Stimulated activated naive B cell treated with anti-CD40 and anti-IgM and Interleukin-4, amounts not matched to agents 10 μg/mL and 1 μg/mL and 100 μg/mL, for 72 hours (primary cell): ENCODE results near the gene CARD11.

Experiments used
- ATAC-seq, 2 donors: fragments of 150-1000 bp; cut with Tn5 transposase; replicated peaks; 2 replicates each; pipeline ENCODE4 v1.10.0; 2021; ENCODE audit warnings: moderate library complexity in 1 of 2
- DNase-seq: peaks from one replicate; pipeline ENCODE4 v3.0.0; 2021
- H3K27ac Mint-ChIP-seq: one replicate; pipeline ENCODE4 v1.8.0; 2022; ENCODE audit warnings: mild to moderate bottlenecking, mixed read lengths
- H3K27me3 Mint-ChIP-seq, 2 donors: one replicate each; pipeline ENCODE4 v1.8.0; 2022; ENCODE audit warnings: mixed read lengths in 2 of 2
- H3K36me3 Mint-ChIP-seq, 2 donors: one replicate each; pipeline ENCODE4 v1.8.0; 2022; ENCODE audit warnings: mixed read lengths in 2 of 2, mild to moderate bottlenecking in 1 of 2
- H3K4me1 Mint-ChIP-seq, 2 donors: one replicate each; pipeline ENCODE4 v1.8.0; 2022; ENCODE audit warnings: mixed read lengths in 2 of 2, mild to moderate bottlenecking in 1 of 2
- H3K4me3 Mint-ChIP-seq, 2 donors: one replicate each; pipeline ENCODE4 v1.8.0; 2022; ENCODE audit warnings: mild to moderate bottlenecking in 2 of 2, mixed read lengths in 2 of 2, moderate library complexity in 1 of 2
- H3K9me3 Mint-ChIP-seq, 2 donors: one replicate each; pipeline ENCODE4 v1.8.0; 2022; ENCODE audit warnings: mixed read lengths in 2 of 2, mild to moderate bottlenecking in 1 of 2

CARD11 gene

DNA sequence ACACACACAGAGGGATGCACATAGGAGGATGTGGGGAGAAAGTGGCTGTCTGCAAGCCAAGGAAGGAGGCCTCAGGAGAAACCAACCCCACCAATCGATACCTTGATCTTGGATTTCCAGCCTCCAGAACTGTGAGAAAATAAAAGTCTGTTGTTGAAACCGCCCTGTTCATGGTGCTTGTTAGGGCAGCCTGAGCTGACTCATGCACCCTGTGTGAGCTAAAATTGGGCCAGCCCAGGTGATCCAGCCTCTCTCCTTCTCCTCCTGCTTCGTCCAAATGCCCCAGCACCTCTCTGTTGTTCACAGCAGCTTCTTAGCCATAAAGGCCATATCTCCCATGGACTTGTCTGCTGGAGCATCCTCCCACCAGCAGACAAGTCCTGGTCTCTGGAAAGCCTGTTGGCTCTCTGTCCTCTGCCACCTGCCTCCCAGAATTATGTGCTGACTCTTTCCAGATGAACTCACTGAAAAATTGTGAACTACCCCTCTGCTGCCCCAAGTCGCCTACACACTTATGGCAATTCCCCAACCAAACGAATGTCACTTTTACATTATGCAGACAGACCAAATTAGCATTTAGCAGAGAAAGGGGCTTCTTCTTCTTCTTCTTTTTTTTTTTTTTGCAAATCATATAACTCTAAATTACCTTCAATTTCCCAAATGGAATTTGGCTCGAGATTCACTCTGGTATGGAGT, 30.2 kb upstream of the CARD11 start:
- DNase-seq = no peak
- peaks cover 28 to 60% of the 10 kb centered on the region in 2 donors for H3K4me1 Mint-ChIP-seq
- H3K27ac Mint-ChIP-seq = peak overlapping the region; percentile 59
- peak in 1 of 2 donors; percentile 48 for ATAC-seq
- peaks cover 8 to 17% of the 10 kb centered on the region in 2 donors for H3K9me3 Mint-ChIP-seq
- H3K36me3 Mint-ChIP-seq = peaks cover 3 to 22% of the 10 kb centered on the region in 2 donors
- H3K4me3 Mint-ChIP-seq = peak overlapping the region; percentile 74 to 79
- H3K27me3 Mint-ChIP-seq = no peaks in the 10 kb centered on the region

- Mint-ChIP-seq H3K36me3 (peaks cover 2 to 18% of the 10 kb centered on the region in 2 donors), H3K4me3 (no peak overlapping the region), H3K4me1 (peaks cover 45 to 74% of the 10 kb centered on the region in 2 donors), H3K9me3 (peaks cover 8 to 12% of the 10 kb centered on the region in 2 donors), H3K27me3 (no peaks in the 10 kb centered on the region), H3K27ac (no peak overlapping the region)
- DNase-seq (no peak), ATAC-seq (no peak)
Observed at GRCh38 chr7:3070908-3071307, 27.2 kb upstream of the CARD11 start.

GRCh38 chr7:3069771-3070449, 26.2 kb upstream of the CARD11 start:
- peaks cover 2 to 18% of the 10 kb centered on the region in 2 donors for H3K36me3 Mint-ChIP-seq
- H3K9me3 Mint-ChIP-seq = peaks cover 8 to 11% of the 10 kb centered on the region in 2 donors
- no peak for DNase-seq
- H3K27ac Mint-ChIP-seq = peak overlapping the region; percentile 48
- peaks cover 50 to 84% of the 10 kb centered on the region in 2 donors for H3K4me1 Mint-ChIP-seq
- no peak for ATAC-seq
- no peak overlapping the region for H3K4me3 Mint-ChIP-seq
- H3K27me3 Mint-ChIP-seq = no peaks in the 10 kb centered on the region

- Mint-ChIP-seq H3K36me3 (peaks cover 2 to 18% of the 10 kb centered on the region in 2 donors), H3K9me3 (peaks cover 8 to 11% of the 10 kb centered on the region in 2 donors), H3K27me3 (no peaks in the 10 kb centered on the region), H3K4me1 (peaks cover 48 to 79% of the 10 kb centered on the region in 2 donors), H3K27ac (peak overlapping the region; percentile 98), H3K4me3 (peak overlapping the region; percentile 47 to 55)
- ATAC-seq (peak; percentile 55), DNase-seq (peak; percentile 51)
Observed at GRCh38 chr7:3068530-3068929, 24.9 kb upstream of the CARD11 start.

GRCh38 chr7:3067606-3068380, 24.1 kb upstream of the CARD11 start:
- H3K4me1 Mint-ChIP-seq = peaks cover 56 to 79% of the 10 kb centered on the region in 2 donors
- H3K4me3 Mint-ChIP-seq = peak overlapping the region; percentile 66 to 84
- H3K36me3 Mint-ChIP-seq = peaks cover 2 to 18% of the 10 kb centered on the region in 2 donors
- H3K27me3 Mint-ChIP-seq = no peaks in the 10 kb centered on the region
- peaks cover 8 to 11% of the 10 kb centered on the region in 2 donors for H3K9me3 Mint-ChIP-seq
- ATAC-seq (peak; percentile 56 to 58), DNase-seq (no peak)
- H3K27ac Mint-ChIP-seq = peak overlapping the region; percentile 98

GRCh38 chr7:3067193-3067592, 23.5 kb upstream of the CARD11 start:
- Mint-ChIP-seq H3K4me3 (peak overlapping the region; percentile 66 to 84), H3K27me3 (no peaks in the 10 kb centered on the region), H3K36me3 (peaks cover 2 to 18% of the 10 kb centered on the region in 2 donors), H3K9me3 (peaks cover 8 to 11% of the 10 kb centered on the region in 2 donors), H3K4me1 (peaks cover 53 to 79% of the 10 kb centered on the region in 2 donors), H3K27ac (peak overlapping the region; percentile 98)
- DNase-seq (peak; percentile 67), ATAC-seq (peak; percentile 70 to 71)

- peak overlapping the region; percentile 98 for H3K27ac Mint-ChIP-seq
- no peak for ATAC-seq
- H3K4me1 Mint-ChIP-seq = peaks cover 53 to 78% of the 10 kb centered on the region in 2 donors
- DNase-seq = no peak
- peaks cover 2 to 16% of the 10 kb centered on the region in 2 donors for H3K36me3 Mint-ChIP-seq
- H3K4me3 Mint-ChIP-seq = peak overlapping the region; percentile 66 to 84
- no peaks in the 10 kb centered on the region for H3K27me3 Mint-ChIP-seq
- peaks cover 7 to 11% of the 10 kb centered on the region in 2 donors for H3K9me3 Mint-ChIP-seq
Observed at GRCh38 chr7:3066506-3066905, 22.8 kb upstream of the CARD11 start.

GRCh38 chr7:3065724-3066143, 22.1 kb upstream of the CARD11 start:
- peak overlapping the region; percentile 98 for H3K27ac Mint-ChIP-seq
- peaks cover 0 to 9% of the 10 kb centered on the region in 2 donors for H3K36me3 Mint-ChIP-seq
- peaks cover 0 to 6% of the 10 kb centered on the region in 2 donors for H3K9me3 Mint-ChIP-seq
- peak; percentile 70 to 76 for ATAC-seq
- peak; percentile 85 for DNase-seq
- H3K4me1 Mint-ChIP-seq = peaks cover 53 to 78% of the 10 kb centered on the region in 2 donors
- H3K27me3 Mint-ChIP-seq = no peaks in the 10 kb centered on the region
- H3K4me3 Mint-ChIP-seq = peak overlapping the region; percentile 66 to 84

DNA sequence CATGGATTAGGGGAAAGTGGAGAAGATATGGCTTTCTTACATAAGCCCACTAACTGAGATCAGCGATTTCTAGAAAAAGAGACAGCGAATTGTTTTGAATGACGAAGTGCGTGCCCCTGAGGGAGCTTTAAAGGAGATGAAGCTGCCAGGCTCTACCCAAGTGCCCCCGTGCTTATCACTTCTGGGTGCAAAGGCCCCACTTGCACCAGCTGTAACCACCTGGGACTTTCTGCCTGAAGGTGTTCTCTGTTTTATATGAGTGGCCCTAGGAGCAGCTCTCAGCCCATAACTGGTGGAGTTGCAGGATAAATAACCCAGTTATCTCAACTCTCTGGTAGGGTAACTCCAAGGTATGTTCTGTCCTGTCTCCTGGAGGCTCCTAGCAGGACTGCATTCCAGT, 20.4 kb upstream of the CARD11 start:
- ATAC-seq = no peak
- Mint-ChIP-seq H3K4me3 (no peak overlapping the region), H3K4me1 (peaks cover 45 to 65% of the 10 kb centered on the region in 2 donors), H3K9me3 (no peaks in the 10 kb centered on the region), H3K27me3 (no peaks in the 10 kb centered on the region), H3K27ac (peak overlapping the region; percentile 92), H3K36me3 (no peaks in the 10 kb centered on the region)
- DNase-seq = no peak

GRCh38 chr7:3063016-3063753, 19.5 kb upstream of the CARD11 start:
- Mint-ChIP-seq H3K36me3 (no peaks in the 10 kb centered on the region), H3K4me3 (peak overlapping the region; percentile 58 to 73), H3K27ac (peak overlapping the region; percentile 92), H3K4me1 (peaks cover 39 to 56% of the 10 kb centered on the region in 2 donors), H3K27me3 (no peaks in the 10 kb centered on the region), H3K9me3 (no peaks in the 10 kb centered on the region)
- ATAC-seq = peak; percentile 70 to 77
- DNase-seq = peak; percentile 68

DNA sequence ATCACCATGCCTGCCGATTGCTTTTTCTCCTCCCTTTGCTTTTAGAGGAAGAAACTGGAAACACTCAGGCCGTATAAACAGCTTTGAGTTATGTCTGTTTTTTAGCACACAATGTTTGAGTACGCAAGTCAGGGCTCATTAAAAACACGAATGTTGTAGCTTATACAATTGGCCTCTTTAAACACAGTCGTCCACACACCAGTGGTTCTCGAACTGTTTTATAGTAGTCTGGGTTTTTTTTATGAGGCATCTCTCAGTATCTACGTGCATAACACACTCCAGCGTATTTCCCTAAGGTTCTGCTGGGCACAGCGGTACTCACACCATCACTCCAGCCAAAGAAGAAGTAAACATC, 13.4 kb upstream of the CARD11 start:
- Mint-ChIP-seq H3K27me3 (peaks cover 5% of the 10 kb centered on the region in 2 donors), H3K9me3 (peaks cover 3 to 5% of the 10 kb centered on the region in 2 donors), H3K36me3 (no peaks in the 10 kb centered on the region), H3K27ac (no peak overlapping the region), H3K4me3 (no peak overlapping the region), H3K4me1 (peaks cover 0 to 2% of the 10 kb centered on the region in 2 donors)
- ATAC-seq = no peak
- no peak for DNase-seq

GRCh38 chr7:3056234-3057065, 12.8 kb upstream of the CARD11 start:
- H3K27ac Mint-ChIP-seq = no peak overlapping the region
- H3K4me3 Mint-ChIP-seq = no peak overlapping the region
- no peaks in the 10 kb centered on the region for H3K36me3 Mint-ChIP-seq

DNA sequence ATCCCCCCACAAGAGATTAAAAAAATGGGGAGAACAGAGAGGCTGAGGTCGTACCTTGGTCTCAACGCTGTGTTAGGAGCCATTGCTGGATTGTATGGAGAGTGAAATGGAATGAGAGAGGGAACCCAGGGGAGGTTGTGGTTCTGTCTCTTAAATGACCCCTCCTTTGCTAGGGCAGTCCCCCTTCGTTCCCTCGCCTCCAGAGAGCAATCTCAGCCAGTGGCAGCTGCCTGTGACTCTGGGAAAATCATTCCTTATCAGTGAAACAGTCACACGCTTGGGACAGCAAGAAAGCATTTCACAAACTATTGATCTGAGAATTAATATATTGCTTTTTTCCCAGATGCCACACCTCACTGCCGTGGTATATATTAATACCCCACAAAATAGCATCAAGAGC, 12.0 kb upstream of the CARD11 start:
- no peak for ATAC-seq
- Mint-ChIP-seq H3K4me3 (no peak overlapping the region), H3K27ac (no peak overlapping the region), H3K27me3 (peaks cover 5% of the 10 kb centered on the region in 2 donors), H3K4me1 (peaks cover 0 to 2% of the 10 kb centered on the region in 2 donors), H3K9me3 (peaks cover 10 to 11% of the 10 kb centered on the region in 2 donors), H3K36me3 (peaks cover 3 to 6% of the 10 kb centered on the region in 2 donors)
- DNase-seq = no peak

More at GRCh38 chr7:3056234-3057065, 12.8 kb upstream of the CARD11 start:
- no peak for ATAC-seq
- Mint-ChIP-seq H3K27me3 (peaks cover 5% of the 10 kb centered on the region in 2 donors), H3K9me3 (peaks cover 3 to 6% of the 10 kb centered on the region in 2 donors), H3K4me1 (peaks cover 0 to 2% of the 10 kb centered on the region in 2 donors)
- no peak for DNase-seq
